Measurements from ENCODE around the gene IGFBP5.

DNA sequence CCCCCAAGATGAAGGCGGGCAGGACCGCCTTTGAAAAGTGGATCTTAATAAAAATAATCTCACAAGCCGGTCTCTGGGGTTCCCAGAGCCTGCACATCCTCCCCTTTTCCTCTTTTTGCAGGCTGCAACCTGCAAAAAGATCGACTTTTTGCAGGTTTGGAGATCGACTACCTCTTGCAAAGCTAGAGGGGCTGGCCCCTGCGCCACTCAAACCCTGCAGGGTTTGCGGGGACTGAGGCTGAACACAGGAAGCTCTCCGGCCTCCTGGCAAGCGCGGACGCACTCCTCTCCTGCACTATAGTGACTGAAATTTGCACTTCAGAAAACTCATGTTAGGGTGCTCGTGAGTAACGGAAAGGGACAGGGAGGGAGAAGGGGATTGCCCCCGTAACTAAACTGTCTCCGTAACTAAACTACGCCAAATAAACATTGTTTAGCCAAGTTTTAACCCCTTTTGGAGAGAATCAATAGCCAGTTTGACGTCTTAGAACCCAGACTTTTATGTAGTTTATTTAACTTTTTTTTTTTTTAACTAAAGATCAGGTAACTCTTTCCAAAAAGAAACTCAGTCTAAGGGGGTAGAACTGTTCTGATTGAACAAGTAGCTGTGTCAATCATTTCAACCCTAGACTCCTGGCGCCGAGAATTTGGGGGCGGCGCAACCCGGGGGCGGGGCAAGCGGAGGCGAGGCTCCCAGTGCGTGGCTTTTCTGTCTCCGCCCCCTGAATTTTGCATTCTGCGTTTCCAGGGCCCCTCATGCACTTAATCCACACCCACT, 2.5 kb downstream of the IGFBP5 start:
- TF ChIP-seq, protein P1, sequence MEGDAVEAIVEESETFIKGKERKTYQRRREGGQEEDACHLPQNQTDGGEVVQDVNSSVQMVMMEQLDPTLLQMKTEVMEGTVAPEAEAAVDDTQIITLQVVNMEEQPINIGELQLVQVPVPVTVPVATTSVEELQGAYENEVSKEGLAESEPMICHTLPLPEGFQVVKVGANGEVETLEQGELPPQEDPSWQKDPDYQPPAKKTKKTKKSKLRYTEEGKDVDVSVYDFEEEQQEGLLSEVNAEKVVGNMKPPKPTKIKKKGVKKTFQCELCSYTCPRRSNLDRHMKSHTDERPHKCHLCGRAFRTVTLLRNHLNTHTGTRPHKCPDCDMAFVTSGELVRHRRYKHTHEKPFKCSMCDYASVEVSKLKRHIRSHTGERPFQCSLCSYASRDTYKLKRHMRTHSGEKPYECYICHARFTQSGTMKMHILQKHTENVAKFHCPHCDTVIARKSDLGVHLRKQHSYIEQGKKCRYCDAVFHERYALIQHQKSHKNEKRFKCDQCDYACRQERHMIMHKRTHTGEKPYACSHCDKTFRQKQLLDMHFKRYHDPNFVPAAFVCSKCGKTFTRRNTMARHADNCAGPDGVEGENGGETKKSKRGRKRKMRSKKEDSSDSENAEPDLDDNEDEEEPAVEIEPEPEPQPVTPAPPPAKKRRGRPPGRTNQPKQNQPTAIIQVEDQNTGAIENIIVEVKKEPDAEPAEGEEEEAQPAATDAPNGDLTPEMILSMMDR (IDR thresholded peaks at IDR 0.05): no peak
- TF ChIP-seq POLR2A (IDR thresholded peaks at IDR 0.05): no peak
- peak in 2 of 3 donors; percentile 30 to 35 for TF ChIP-seq POLR2AphosphoS5 (IDR thresholded peaks at IDR 0.05)
- no peak for TF ChIP-seq EP300 (IDR thresholded peaks at IDR 0.05)

Measured in stomach (tissue), 4 donors.